ENCODE results near the gene LZTS2.
A peak's percentile ranks its signal among the peaks of the same experiment; 100 is the strongest.

LZTS2 gene

GRCh38 chr10:100979791-100980272 is 19.8 kb upstream of the LZTS2 start:
- no peak for DNase-seq (ENCODE audit: low read depth in 2 of 2)

GRCh38 chr10:100980311-100980710 is 19.3 kb upstream of the LZTS2 start:
- DNase-seq (ENCODE audit: low read depth in 2 of 2): no peak

- DNase-seq (ENCODE audit: low read depth in 2 of 2): no peak
These were observed 18.9 kb upstream of the LZTS2 start for GRCh38 chr10:100980711-100981110.

- no peak for DNase-seq (ENCODE audit: low read depth in 2 of 2)
These were observed 18.3 kb upstream of the LZTS2 start for GRCh38 chr10:100981178-100981772.

- DNase-seq (ENCODE audit: low read depth in 2 of 2): no peak
These were observed 16.4 kb upstream of the LZTS2 start for GRCh38 chr10:100982916-100983830.

- no peak for DNase-seq (ENCODE audit: low read depth in 2 of 2)
These were observed 15.5 kb upstream of the LZTS2 start for GRCh38 chr10:100983868-100984671.

DNA sequence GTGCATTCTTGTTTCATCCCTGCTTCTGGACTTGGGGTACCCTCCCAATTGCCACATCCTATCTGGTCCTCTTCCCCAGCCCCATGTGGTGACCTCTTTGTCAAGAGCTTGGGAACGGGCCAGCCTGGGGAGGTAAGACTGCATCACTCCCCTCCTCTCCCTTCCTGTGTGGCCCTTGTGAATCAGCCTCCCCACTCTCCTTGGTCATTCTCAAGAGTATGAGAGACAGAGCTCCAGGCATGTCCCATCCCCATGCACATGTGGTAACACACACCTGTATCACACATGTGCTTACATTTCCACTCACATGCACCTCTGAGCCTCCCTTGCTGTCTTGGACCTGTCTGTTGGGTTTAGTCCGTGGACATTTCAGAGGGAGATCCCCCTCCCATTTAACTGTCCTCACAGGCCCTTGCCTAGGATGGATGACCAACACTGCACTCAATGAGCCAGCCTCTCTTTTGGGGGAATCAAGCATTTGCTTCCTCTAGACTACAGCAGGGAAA is 14.9 kb upstream of the LZTS2 start:
- DNase-seq (ENCODE audit: low read depth in 2 of 2): no peak

GRCh38 chr10:100985336-100985735 is 14.3 kb upstream of the LZTS2 start:
- no peak for DNase-seq (ENCODE audit: low read depth in 2 of 2)

DNA sequence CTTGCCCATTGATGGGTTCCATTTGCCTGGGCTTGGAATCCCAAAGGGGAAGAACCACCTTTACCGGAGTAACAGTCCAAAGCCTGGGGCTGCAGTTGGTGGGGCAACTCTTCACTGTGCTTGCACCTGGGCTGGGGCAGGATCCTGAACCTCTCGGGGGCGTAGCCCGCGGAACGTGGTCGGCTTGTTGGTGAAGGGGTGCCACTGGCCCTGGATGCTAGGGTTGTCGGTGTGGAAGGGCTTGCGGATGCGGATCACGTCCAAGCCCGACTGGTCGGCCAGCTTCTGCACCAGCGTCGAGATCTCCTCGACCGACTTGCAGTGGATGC is 13.0 kb upstream of the LZTS2 start:
- DNase-seq (ENCODE audit: low read depth in 2 of 2): no peak

GRCh38 chr10:100986952-100987684 is 12.5 kb upstream of the LZTS2 start, which contains the start of the genes MRPL43 and TWNK:
MRPL43 (minus strand) TSS chr10:100987497; CDS start chr10:100987443, 54 bp downstream.
TWNK (plus strand) TSS chr10:100987543; CDS start chr10:100988211, 668 bp downstream.
- DNase-seq (ENCODE audit: low read depth in 2 of 2): peak; percentile 78 to 79

GRCh38 chr10:100987685-100988049 is 11.9 kb upstream of the LZTS2 start:
- DNase-seq (ENCODE audit: low read depth in 2 of 2): no peak

GRCh38 chr10:100988166-100988565 is 11.4 kb upstream of the LZTS2 start:
- no peak for DNase-seq (ENCODE audit: low read depth in 2 of 2)

DNA sequence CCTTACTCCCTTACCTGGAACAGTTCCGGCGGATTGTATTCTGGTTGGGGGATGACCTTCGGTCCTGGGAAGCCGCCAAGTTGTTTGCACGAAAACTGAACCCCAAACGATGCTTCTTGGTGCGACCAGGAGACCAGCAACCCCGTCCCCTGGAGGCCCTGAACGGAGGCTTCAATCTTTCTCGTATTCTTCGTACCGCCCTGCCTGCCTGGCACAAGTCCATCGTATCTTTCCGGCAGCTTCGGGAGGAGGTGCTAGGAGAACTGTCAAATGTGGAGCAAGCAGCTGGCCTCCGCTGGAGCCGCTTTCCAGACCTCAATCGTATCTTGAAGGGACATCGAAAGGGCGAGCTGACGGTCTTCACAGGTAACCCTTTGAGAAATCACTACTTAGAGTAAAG is 10.5 kb upstream of the LZTS2 start:
- DNase-seq (ENCODE audit: low read depth in 2 of 2): no peak

DNA sequence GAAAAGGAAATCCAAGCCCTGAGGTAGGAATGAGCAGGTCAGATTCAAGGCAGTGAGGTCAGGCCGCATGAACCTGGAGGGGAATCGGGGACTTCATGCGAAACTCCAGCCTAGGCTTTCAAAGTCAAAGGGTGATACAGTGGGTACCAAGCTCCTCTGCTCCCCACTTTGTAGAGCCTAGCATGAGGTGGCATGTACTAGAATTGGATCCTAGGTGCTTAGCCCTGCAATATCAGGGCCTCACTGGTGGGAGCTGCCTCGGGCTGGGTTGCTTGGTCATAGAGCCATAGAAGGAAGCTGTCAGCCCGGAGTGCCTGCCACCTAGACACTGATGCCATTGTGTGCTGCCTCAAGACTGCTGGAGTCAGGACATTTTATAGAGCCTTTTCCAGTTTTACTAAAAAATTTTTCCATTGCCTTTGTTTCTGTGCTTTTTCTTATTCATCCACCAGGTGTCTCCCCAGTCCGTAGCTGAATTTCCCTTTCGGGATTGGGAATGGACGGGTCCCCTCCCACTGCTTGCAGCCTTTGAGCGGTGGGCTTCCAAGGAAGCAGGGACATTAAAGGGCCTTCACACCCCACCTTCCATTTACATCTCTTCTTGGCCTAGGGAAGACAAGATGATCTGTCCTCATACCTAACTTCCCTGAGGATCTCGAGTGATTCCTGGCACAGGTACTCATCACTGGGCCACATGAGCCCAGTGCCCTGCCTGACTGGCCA is 5.5 kb upstream of the LZTS2 start:
- no peak for DNase-seq (ENCODE audit: low read depth in 2 of 2)

DNA sequence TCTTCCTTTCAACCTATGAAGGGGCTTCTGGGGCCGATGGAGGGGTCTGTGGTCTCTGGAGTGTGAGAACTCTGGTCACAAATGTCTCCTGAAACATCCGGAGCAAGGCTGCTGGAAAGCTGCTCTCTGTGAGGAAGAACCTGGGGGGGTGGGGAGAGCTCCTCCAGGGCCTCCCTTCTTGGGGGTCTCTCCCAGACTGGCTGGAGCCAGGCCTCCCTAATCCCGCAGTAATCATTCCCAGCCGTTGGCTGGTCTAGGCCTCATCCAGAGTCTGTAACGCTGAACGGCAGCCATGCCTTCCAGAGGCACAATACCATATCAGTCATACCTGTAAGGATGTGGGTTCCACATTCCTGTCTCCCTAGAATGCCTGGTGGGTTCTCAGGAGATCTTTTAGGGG is 4.4 kb upstream of the LZTS2 start:
- no peak for DNase-seq (ENCODE audit: low read depth in 2 of 2)

GRCh38 chr10:100996678-100997359 is 2.8 kb upstream of the LZTS2 start:
- DNase-seq (ENCODE audit: low read depth in 2 of 2): peak in 1 of 2 donors; percentile 40

- peak; percentile 55 to 66 for DNase-seq (ENCODE audit: low read depth in 2 of 2)
These were observed 2.0 kb upstream of the LZTS2 start for GRCh38 chr10:100997360-100998182.

DNA sequence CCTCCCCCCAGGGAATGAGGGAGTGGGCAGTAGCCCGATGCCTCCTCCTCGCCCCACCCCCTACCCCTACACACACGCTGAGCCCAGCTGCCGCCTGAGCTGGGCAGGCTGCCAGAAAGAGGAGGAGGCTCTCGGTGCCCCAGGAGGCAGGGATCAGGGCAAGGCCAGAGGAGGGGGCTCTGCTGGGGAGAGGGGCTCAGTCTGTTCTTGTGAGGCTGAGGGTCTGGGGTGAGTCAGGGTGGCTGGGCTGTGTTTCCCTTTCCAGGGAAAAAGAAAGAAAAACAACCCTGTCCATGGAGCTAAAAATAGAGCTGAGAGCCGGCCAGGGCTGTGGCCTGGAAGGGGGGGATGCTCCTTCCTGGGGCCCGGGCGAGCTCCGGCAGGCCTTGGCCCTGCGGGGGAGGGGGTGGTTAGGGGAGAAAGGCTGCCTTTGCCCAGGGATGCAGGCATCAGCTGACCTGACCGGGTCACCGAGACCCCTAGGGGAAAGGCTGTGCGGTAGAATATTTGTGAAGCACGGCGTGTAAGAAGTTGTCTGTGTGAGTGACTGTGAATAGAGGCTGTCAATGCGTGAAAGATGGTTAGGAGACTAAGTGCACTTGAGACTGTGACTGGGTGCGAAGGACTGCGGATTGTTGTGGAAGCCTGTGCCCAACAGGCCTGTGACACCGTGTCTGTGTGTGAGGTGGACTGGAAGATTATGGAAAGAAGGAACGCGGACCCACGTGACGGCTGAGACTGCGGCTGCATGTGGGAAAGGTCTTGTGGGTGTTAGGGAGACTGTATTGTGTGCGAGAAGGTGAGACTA is 1.2 kb upstream of the LZTS2 start:
- peak; percentile 55 to 58 for DNase-seq (ENCODE audit: low read depth in 2 of 2)
